ENCODE results near the gene PPARD. TPM values are rescaled to one million over a fixed set of nuclear protein-coding genes. Genes with fewer than 3 reads are reported as not detected.

The PPARD gene
- total RNA-seq, 1 donor from 2014 or later = 4.9 TPM

- H3K27me3 Mint-ChIP-seq (ENCODE audit: insufficient read depth, low read depth) = peaks cover 5% of the 10 kb centered on the region
- Histone ChIP-seq H3K4me2 (no peak overlapping the region), H4K20me1 (ENCODE audit: low read depth) (no peaks in the 10 kb centered on the region), H3F3A (ENCODE audit: low read depth) (no peaks in the 10 kb centered on the region), H3K79me2 (ENCODE audit: low read depth) (no peaks in the 10 kb centered on the region), H2AFZ (replicated peaks) (no peak overlapping the region), H3K9ac (no peak overlapping the region), H3K4me3 (no peak overlapping the region), H3K4me1 (peaks cover 10% of the 10 kb centered on the region), H3K9me3 (ENCODE audit: low read depth) (no peaks in the 10 kb centered on the region), H3K36me3 (no peaks in the 10 kb centered on the region), H3K27me3 (no peaks in the 10 kb centered on the region), H3K27ac (no peak overlapping the region)
- TF ChIP-seq, protein P1, sequence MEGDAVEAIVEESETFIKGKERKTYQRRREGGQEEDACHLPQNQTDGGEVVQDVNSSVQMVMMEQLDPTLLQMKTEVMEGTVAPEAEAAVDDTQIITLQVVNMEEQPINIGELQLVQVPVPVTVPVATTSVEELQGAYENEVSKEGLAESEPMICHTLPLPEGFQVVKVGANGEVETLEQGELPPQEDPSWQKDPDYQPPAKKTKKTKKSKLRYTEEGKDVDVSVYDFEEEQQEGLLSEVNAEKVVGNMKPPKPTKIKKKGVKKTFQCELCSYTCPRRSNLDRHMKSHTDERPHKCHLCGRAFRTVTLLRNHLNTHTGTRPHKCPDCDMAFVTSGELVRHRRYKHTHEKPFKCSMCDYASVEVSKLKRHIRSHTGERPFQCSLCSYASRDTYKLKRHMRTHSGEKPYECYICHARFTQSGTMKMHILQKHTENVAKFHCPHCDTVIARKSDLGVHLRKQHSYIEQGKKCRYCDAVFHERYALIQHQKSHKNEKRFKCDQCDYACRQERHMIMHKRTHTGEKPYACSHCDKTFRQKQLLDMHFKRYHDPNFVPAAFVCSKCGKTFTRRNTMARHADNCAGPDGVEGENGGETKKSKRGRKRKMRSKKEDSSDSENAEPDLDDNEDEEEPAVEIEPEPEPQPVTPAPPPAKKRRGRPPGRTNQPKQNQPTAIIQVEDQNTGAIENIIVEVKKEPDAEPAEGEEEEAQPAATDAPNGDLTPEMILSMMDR (IDR thresholded peaks at IDR 0.05) = no peak
- TF ChIP-seq EZH2phosphoT487 (IDR thresholded peaks at IDR 0.05) (no peak), EZH2 (IDR thresholded peaks at IDR 0.05) (no peak)
- H3K27ac Mint-ChIP-seq = no peak overlapping the region
- peaks cover 24% of the 10 kb centered on the region for H3K4me1 Mint-ChIP-seq
- no peak for DNase-seq (ENCODE audit: low spot score)
- no peaks in the 10 kb centered on the region for H3K9me3 Mint-ChIP-seq
- peaks cover 4% of the 10 kb centered on the region for H3K36me3 Mint-ChIP-seq
- no peak overlapping the region for H3K4me3 Mint-ChIP-seq
Measured at GRCh38 chr6:35366204-35366596, 23.8 kb downstream of the PPARD start.

- Histone ChIP-seq H3K9ac (no peak overlapping the region), H2AFZ (replicated peaks) (no peak overlapping the region), H3K27ac (no peak overlapping the region), H3K4me1 (peaks cover 9% of the 10 kb centered on the region), H3K27me3 (no peaks in the 10 kb centered on the region), H3K79me2 (ENCODE audit: low read depth) (no peaks in the 10 kb centered on the region), H3K36me3 (no peaks in the 10 kb centered on the region), H4K20me1 (ENCODE audit: low read depth) (no peaks in the 10 kb centered on the region), H3K9me3 (ENCODE audit: low read depth) (no peaks in the 10 kb centered on the region), H3K4me2 (no peak overlapping the region), H3F3A (ENCODE audit: low read depth) (no peaks in the 10 kb centered on the region), H3K4me3 (no peak overlapping the region)
- Mint-ChIP-seq H3K27me3 (ENCODE audit: insufficient read depth, low read depth) (peaks cover 5% of the 10 kb centered on the region), H3K9me3 (no peaks in the 10 kb centered on the region), H3K36me3 (peaks cover 7% of the 10 kb centered on the region), H3K27ac (no peak overlapping the region), H3K4me3 (no peak overlapping the region), H3K4me1 (peaks cover 16% of the 10 kb centered on the region)
- DNase-seq (ENCODE audit: low spot score) = no peak
- TF ChIP-seq EZH2phosphoT487 (IDR thresholded peaks at IDR 0.05) = no peak
- no peak for TF ChIP-seq EZH2 (IDR thresholded peaks at IDR 0.05)
- TF ChIP-seq, protein P1 (IDR thresholded peaks at IDR 0.05) = no peak
Measured at GRCh38 chr6:35367646-35368037, 25.3 kb downstream of the PPARD start.

DNA sequence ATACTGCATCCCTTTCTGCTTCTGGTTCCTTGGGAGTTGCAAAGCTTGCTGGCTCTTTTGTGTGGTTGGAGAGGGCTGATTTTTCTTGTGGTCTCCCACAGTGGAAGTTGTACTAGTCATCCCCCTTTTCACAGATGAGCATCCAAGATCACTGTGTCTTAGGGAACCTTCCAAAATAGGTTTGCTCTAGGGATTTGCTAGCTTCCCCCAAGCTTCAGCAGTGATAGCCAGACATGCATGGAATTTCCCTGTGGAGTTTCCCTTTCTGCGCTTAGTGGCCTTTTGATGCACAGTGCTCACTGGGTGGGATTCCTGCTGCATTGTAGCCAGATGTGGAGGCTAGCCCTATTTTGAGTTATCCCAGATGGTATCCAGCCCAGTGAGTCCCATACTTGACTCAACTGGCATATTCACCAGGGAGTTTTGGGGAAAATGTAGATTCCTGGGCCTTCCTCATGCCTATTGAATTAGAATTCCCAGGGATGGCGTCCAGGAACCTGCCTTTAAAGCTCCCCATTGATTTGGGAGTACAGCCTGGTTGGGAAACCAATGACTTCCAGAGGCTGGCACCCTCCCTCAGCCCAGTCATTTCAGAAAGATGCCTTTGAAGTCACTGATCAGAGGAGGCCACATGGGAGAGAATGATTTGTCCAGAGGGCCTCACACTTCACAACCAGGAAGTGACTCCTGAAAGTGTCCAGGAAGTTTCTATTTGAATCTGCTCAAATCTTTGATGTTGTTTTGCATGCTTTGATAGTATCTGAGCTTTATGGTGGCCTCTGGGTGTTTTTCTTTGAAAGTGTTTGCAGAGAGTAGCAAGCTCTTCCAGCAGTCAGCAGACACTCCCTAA, 25.9 kb downstream of the PPARD start:
- no peak overlapping the region for H3K4me3 ChIP-seq
- no peak overlapping the region for H3K27ac ChIP-seq
- H3K36me3 ChIP-seq = no peaks in the 10 kb centered on the region
- H3K36me3 Mint-ChIP-seq = peaks cover 8% of the 10 kb centered on the region
- H3K9me3 ChIP-seq (ENCODE audit: low read depth) = no peaks in the 10 kb centered on the region
- peaks cover 2% of the 10 kb centered on the region for H3K4me1 ChIP-seq
- no peaks in the 10 kb centered on the region for H4K20me1 ChIP-seq (ENCODE audit: low read depth)
- H3K4me1 Mint-ChIP-seq = peaks cover 11% of the 10 kb centered on the region
- no peaks in the 10 kb centered on the region for H3F3A ChIP-seq (ENCODE audit: low read depth)
- H3K27me3 Mint-ChIP-seq (ENCODE audit: insufficient read depth, low read depth) = peaks cover 5% of the 10 kb centered on the region
- H3K4me3 Mint-ChIP-seq = no peak overlapping the region
- TF ChIP-seq, protein P1 (IDR thresholded peaks at IDR 0.05) = no peak
- TF ChIP-seq EZH2phosphoT487 (IDR thresholded peaks at IDR 0.05) = no peak
- TF ChIP-seq EZH2 (IDR thresholded peaks at IDR 0.05) = no peak
- no peak for DNase-seq (ENCODE audit: low spot score)
- no peak overlapping the region for H3K9ac ChIP-seq
- H3K79me2 ChIP-seq (ENCODE audit: low read depth) = no peaks in the 10 kb centered on the region
- no peak overlapping the region for H3K27ac Mint-ChIP-seq
- no peak overlapping the region for H2AFZ ChIP-seq (replicated peaks)
- no peak overlapping the region for H3K4me2 ChIP-seq
- H3K27me3 ChIP-seq = no peaks in the 10 kb centered on the region
- H3K9me3 Mint-ChIP-seq = no peaks in the 10 kb centered on the region
